ENCODE results near the gene AXIN1.
"Not testable (repeated sequence)": the region's sequence is repeated elsewhere in the genome, so short reads cannot be mapped to it uniquely, and the experiment has no call there.

Gene AXIN1

GRCh38 chr16:359871-360697, 7.6 kb upstream of the AXIN1 start:
- WGBS = 93% methylated on average over 47 of the region's 47 CpGs
- no peaks in the 10 kb centered on the region for H3K9me3 ChIP-seq (ENCODE audit: insufficient read depth, low read depth, low read length)
- H3K4me3 ChIP-seq (ENCODE audit: low read length) = no peak overlapping the region
- H3K27ac ChIP-seq (ENCODE audit: low read depth, low read length) = no peak overlapping the region
- no peaks in the 10 kb centered on the region for H3K4me1 ChIP-seq (ENCODE audit: insufficient read depth, low read length)
- no peak overlapping the region for H3K9ac ChIP-seq (ENCODE audit: low read depth, low read length)
- no peaks in the 10 kb centered on the region for H3K27me3 ChIP-seq (ENCODE audit: insufficient read depth, low read length)
- H3K36me3 ChIP-seq (ENCODE audit: insufficient read depth, low read length) = no peaks in the 10 kb centered on the region

- Histone ChIP-seq H3K9me3 (ENCODE audit: insufficient read depth, low read depth, low read length) (no peaks in the 10 kb centered on the region), H3K27me3 (ENCODE audit: insufficient read depth, low read length) (no peaks in the 10 kb centered on the region), H3K27ac (ENCODE audit: low read depth, low read length) (no peak overlapping the region), H3K36me3 (ENCODE audit: insufficient read depth, low read length) (no peaks in the 10 kb centered on the region), H3K4me1 (ENCODE audit: insufficient read depth, low read length) (no peaks in the 10 kb centered on the region), H3K4me3 (ENCODE audit: low read length) (no peak overlapping the region), H3K9ac (ENCODE audit: low read depth, low read length) (no peak overlapping the region)
- WGBS = 93% methylated on average over 19 of the region's 19 CpGs
Measured at GRCh38 chr16:359067-359763, 6.7 kb upstream of the AXIN1 start.

GRCh38 chr16:356741-357140, 4.2 kb upstream of the AXIN1 start:
- no peak overlapping the region for H3K4me3 ChIP-seq (ENCODE audit: low read length)
- WGBS = 82% methylated on average over 11 of the region's 12 CpGs
- H3K27ac ChIP-seq (ENCODE audit: low read depth, low read length) = no peak overlapping the region
- H3K27me3 ChIP-seq (ENCODE audit: insufficient read depth, low read length) = no peaks in the 10 kb centered on the region
- H3K36me3 ChIP-seq (ENCODE audit: insufficient read depth, low read length) = no peaks in the 10 kb centered on the region
- H3K9me3 ChIP-seq (ENCODE audit: insufficient read depth, low read depth, low read length) = no peaks in the 10 kb centered on the region
- H3K9ac ChIP-seq (ENCODE audit: low read depth, low read length) = no peak overlapping the region
- no peaks in the 10 kb centered on the region for H3K4me1 ChIP-seq (ENCODE audit: insufficient read depth, low read length)

DNA sequence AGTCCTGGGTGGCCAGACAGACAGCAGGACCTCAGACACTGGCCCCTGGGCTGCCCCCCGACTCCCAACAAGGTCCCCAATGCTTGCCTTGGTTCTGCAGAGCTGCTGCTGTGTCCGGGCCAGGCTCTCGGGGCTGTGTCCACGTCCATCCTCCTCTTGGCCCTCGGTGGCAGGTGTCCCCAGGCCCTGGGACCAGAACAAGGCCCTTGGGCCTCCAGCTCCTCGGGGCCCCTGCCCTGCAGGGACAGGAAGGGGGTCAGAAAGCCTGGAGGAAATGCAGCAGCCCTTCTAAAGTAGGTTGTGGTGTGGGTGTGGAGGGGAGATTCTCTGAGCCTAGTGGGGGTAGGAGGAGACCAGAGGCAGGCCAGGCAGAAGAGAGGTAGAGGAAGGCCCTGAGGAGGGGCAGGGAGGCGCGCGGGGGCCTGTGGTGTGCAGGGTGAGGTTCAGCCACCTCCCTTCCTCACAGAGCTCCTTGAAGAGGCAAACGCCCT, 2.5 kb upstream of the AXIN1 start:
- Histone ChIP-seq H3K9ac (ENCODE audit: low read depth, low read length) (no peak overlapping the region), H3K27ac (ENCODE audit: low read depth, low read length) (no peak overlapping the region), H3K36me3 (ENCODE audit: insufficient read depth, low read length) (peaks cover 7% of the 10 kb centered on the region), H3K9me3 (ENCODE audit: insufficient read depth, low read depth, low read length) (no peaks in the 10 kb centered on the region), H3K27me3 (ENCODE audit: insufficient read depth, low read length) (no peaks in the 10 kb centered on the region), H3K4me3 (ENCODE audit: low read length) (no peak overlapping the region), H3K4me1 (ENCODE audit: insufficient read depth, low read length) (no peaks in the 10 kb centered on the region)
- 93% methylated on average over 10 of the region's 10 CpGs for WGBS

- H3K4me1 ChIP-seq (ENCODE audit: insufficient read depth, low read length) = no peaks in the 10 kb centered on the region
- no peaks in the 10 kb centered on the region for H3K27me3 ChIP-seq (ENCODE audit: insufficient read depth, low read length)
- H3K27ac ChIP-seq (ENCODE audit: low read depth, low read length) = no peak overlapping the region
- no peaks in the 10 kb centered on the region for H3K9me3 ChIP-seq (ENCODE audit: insufficient read depth, low read depth, low read length)
- no peak overlapping the region for H3K4me3 ChIP-seq (ENCODE audit: low read length)
- H3K36me3 ChIP-seq (ENCODE audit: insufficient read depth, low read length) = peaks cover 11% of the 10 kb centered on the region
- H3K9ac ChIP-seq (ENCODE audit: low read depth, low read length) = no peak overlapping the region
- WGBS = 93% methylated on average over 12 of the region's 12 CpGs
Measured at GRCh38 chr16:354291-354881, 1.9 kb upstream of the AXIN1 start.

DNA sequence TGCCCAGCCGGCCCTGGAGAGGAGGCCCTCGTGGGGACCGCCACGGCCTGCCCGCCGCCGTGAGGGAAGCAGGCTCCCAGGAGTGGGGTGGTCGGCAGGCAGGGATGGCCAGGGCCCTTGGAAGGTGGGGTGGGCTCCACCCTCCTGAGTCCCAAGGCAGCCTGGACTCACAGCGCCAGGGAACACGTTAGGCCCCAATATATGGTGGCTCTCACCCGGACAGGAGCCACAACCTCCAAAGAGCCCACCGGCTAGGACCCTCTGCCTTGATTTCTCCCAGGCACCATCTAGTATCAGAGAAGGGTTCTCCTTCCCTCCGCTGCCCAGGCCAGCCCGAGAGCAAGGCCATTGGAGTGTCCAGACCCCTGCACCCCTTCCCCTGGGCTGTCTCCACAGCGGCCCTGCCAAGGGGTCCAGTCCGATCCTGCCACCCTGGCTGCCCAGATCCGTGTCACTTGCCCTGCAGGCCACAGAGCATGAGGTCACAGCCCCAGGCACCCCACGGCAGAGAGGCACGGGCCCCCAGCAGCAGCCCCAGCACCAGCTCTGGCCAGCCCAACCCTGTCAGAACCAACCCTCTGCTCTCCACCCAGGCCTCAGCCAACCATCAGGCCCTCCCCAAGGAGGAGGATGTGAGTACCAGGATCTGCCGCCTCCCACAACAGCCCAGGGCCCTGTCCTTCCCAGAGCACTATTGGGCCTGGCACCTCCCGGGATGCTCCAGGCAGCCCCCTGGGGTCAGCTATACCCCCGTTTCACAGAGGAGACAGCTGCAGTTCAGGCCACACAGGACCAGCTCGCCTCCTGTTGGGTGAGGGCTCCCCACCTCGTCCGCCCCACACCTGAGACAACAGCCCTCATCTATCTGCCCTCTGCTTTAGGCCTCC, 1.1 kb upstream of the AXIN1 start:
- peak overlapping the region; percentile 72; the same call in 1 of the 2 replicates for H3K9ac ChIP-seq (ENCODE audit: low read depth, low read length)
- WGBS = 68% methylated on average over 25 of the region's 25 CpGs
- H3K27ac ChIP-seq (ENCODE audit: low read depth, low read length) = no peak overlapping the region
- H3K27me3 ChIP-seq (ENCODE audit: insufficient read depth, low read length) = no peaks in the 10 kb centered on the region
- H3K36me3 ChIP-seq (ENCODE audit: insufficient read depth, low read length) = peaks cover 13% of the 10 kb centered on the region
- no peaks in the 10 kb centered on the region for H3K9me3 ChIP-seq (ENCODE audit: insufficient read depth, low read depth, low read length)
- peak overlapping the region; percentile 68 for H3K4me3 ChIP-seq (ENCODE audit: low read length)
- no peaks in the 10 kb centered on the region for H3K4me1 ChIP-seq (ENCODE audit: insufficient read depth, low read length)

DNA sequence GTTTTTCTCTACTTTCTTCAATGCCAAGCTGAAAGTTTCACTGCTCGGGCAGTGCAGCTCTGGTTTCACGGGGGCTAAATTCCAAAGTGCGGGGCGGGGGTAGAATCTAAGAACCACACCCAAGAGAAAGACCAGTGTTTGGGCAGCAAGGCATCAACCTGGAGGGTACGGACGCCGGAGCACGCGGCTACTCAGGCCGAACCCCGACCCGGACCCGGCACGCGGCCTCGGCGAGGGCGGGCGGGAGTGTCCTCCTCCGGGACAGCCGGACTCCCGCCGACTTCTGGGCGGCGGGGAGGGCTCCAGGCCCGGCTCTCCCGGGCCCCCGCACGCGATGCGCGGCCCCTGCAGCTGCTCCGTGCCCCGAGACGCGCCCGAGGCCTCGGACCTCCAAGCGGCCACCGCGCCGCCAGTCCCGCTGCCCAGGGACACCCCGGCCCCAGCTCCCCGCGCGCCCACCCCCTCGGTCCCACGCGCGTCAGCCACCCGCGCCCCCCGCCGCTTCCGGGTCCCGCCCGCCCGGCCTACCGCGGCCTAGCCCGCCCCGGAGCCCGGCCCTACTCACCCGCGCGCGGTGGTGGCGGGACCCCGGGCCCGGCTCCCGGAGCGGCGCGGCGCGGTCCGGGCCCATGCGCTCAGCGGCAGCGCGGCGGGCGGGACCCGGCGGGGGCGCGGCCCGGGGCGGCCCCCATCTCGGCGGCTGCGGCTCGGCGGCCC, 561 bp downstream of the AXIN1 start:
- peak overlapping the region; percentile 86 for H3K9ac ChIP-seq (ENCODE audit: low read depth, low read length)
- no peaks in the 10 kb centered on the region for H3K9me3 ChIP-seq (ENCODE audit: insufficient read depth, low read depth, low read length)
- under 1% methylated on average over 95 of the region's 95 CpGs for WGBS
- H3K4me1 ChIP-seq (ENCODE audit: insufficient read depth, low read length) = no peaks in the 10 kb centered on the region
- no peak overlapping the region for H3K27ac ChIP-seq (ENCODE audit: low read depth, low read length)
- H3K4me3 ChIP-seq (ENCODE audit: low read length) = peak overlapping the region; percentile 83
- H3K36me3 ChIP-seq (ENCODE audit: insufficient read depth, low read length) = peaks cover 14% of the 10 kb centered on the region
- no peaks in the 10 kb centered on the region for H3K27me3 ChIP-seq (ENCODE audit: insufficient read depth, low read length)

GRCh38 chr16:350203-350602, 2.3 kb downstream of the AXIN1 start:
- Histone ChIP-seq H3K27ac (ENCODE audit: low read depth, low read length) (no peak overlapping the region), H3K36me3 (ENCODE audit: insufficient read depth, low read length) (peaks cover 31% of the 10 kb centered on the region), H3K4me1 (ENCODE audit: insufficient read depth, low read length) (no peaks in the 10 kb centered on the region), H3K9me3 (ENCODE audit: insufficient read depth, low read depth, low read length) (no peaks in the 10 kb centered on the region), H3K9ac (ENCODE audit: low read depth, low read length) (no peak overlapping the region), H3K27me3 (ENCODE audit: insufficient read depth, low read length) (no peaks in the 10 kb centered on the region), H3K4me3 (ENCODE audit: low read length) (no peak overlapping the region)
- 88% methylated on average over 8 of the region's 8 CpGs for WGBS

GRCh38 chr16:349211-349610, 3.3 kb downstream of the AXIN1 start:
- Histone ChIP-seq H3K27me3 (ENCODE audit: insufficient read depth, low read length) (no peaks in the 10 kb centered on the region), H3K27ac (ENCODE audit: low read depth, low read length) (no peak overlapping the region), H3K36me3 (ENCODE audit: insufficient read depth, low read length) (peaks cover 40% of the 10 kb centered on the region), H3K9ac (ENCODE audit: low read depth, low read length) (no peak overlapping the region), H3K4me3 (ENCODE audit: low read length) (no peak overlapping the region), H3K4me1 (ENCODE audit: insufficient read depth, low read length) (no peaks in the 10 kb centered on the region), H3K9me3 (ENCODE audit: insufficient read depth, low read depth, low read length) (no peaks in the 10 kb centered on the region)
- 91% methylated on average over 7 of the region's 7 CpGs for WGBS

DNA sequence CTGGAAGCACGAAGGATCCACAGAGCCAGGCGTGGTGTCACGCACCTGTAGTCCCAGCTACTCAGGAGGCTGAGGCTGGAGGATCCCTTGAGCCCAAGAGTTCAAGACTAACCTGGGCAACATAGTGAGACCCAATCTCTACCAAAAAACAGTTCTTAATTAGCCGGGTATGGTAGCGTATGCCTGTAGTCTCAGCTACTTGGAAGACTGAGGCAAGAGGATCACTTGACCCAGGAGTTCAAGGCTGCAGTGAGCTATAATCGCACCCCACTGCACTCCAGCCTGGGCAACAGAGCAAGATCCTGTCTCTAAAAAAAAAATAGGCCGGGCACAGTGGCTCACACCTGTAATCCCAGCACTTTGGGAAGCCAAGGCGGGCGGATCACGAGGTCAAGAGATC, 4.0 kb downstream of the AXIN1 start:
- peaks cover 40% of the 10 kb centered on the region for H3K36me3 ChIP-seq (ENCODE audit: insufficient read depth, low read length)
- H3K27ac ChIP-seq (ENCODE audit: low read depth, low read length); H3K4me1 ChIP-seq (ENCODE audit: insufficient read depth, low read length); H3K9ac ChIP-seq (ENCODE audit: low read depth, low read length); H3K9me3 ChIP-seq (ENCODE audit: insufficient read depth, low read depth, low read length); H3K4me3 ChIP-seq (ENCODE audit: low read length); H3K27me3 ChIP-seq (ENCODE audit: insufficient read depth, low read length): not testable (repeated sequence)
- 92% methylated on average over 7 of the region's 10 CpGs for WGBS
